Measurements from ENCODE around the gene ENPP3.
"Not testable (repeated sequence)": the region's sequence is repeated elsewhere in the genome, so short reads cannot be mapped to it uniquely, and the experiment has no call there.

Gene ENPP3

GRCh38 chr6:131741688-131742393 lies 104.7 kb downstream of the ENPP3 start:
- no peak for DNase-seq

- no peak for DNase-seq
Observed at GRCh38 chr6:131744432-131745287, 107.6 kb downstream of the ENPP3 start.

GRCh38 chr6:131745476-131745875 lies 108.4 kb downstream of the ENPP3 start:
- DNase-seq = no peak

- no peak for DNase-seq
Observed at GRCh38 chr6:131747821-131748353, 110.8 kb downstream of the ENPP3 start.

GRCh38 chr6:131749023-131749422 lies 111.9 kb downstream of the ENPP3 start:
- no peak for DNase-seq

- not testable (repeated sequence) for DNase-seq
Observed at GRCh38 chr6:131751012-131751715, 114.1 kb downstream of the ENPP3 start.

- no peak for DNase-seq
Observed at GRCh38 chr6:131754088-131754487, 117.0 kb downstream of the ENPP3 start.

GRCh38 chr6:131754715-131755567 lies 117.8 kb downstream of the ENPP3 start:
- no peak for DNase-seq

GRCh38 chr6:131755597-131755996 lies 118.5 kb downstream of the ENPP3 start:
- DNase-seq = no peak

- DNase-seq = no peak
Observed at GRCh38 chr6:131756039-131756438, 118.9 kb downstream of the ENPP3 start.

- no peak for DNase-seq
Observed at GRCh38 chr6:131758920-131759319, 121.8 kb downstream of the ENPP3 start.

GRCh38 chr6:131761060-131761761 lies 124.1 kb downstream of the ENPP3 start:
- no peak for DNase-seq

- no peak for DNase-seq
Observed at GRCh38 chr6:131761762-131762067, 124.6 kb downstream of the ENPP3 start.

GRCh38 chr6:131762984-131763383 lies 125.9 kb downstream of the ENPP3 start:
- DNase-seq = no peak

- DNase-seq = no peak
Observed at GRCh38 chr6:131763749-131764148, 126.6 kb downstream of the ENPP3 start.

- no peak for DNase-seq
Observed at GRCh38 chr6:131764350-131764749, 127.2 kb downstream of the ENPP3 start.

GRCh38 chr6:131765081-131765803 lies 128.1 kb downstream of the ENPP3 start:
- DNase-seq = no peak

- no peak for DNase-seq
Observed at GRCh38 chr6:131765804-131766135, 128.7 kb downstream of the ENPP3 start.

- DNase-seq = no peak
Observed at GRCh38 chr6:131766631-131767030, 129.5 kb downstream of the ENPP3 start.

- no peak for DNase-seq
Observed at GRCh38 chr6:131768964-131769363, 131.9 kb downstream of the ENPP3 start.

All from NCI-H524 (cell line).